Measurements from ENCODE around the gene C16orf54. TPM values are rescaled to one million over a fixed set of nuclear protein-coding genes. Genes with fewer than 3 reads are reported as not detected.

C16orf54 gene
- total and polyA plus RNA-seq, 10 of the 15 experiments (the other 5 are each of a cell fraction or from before 2014, with no cell fraction given), result 2.1 to 13.3 (median 5.4) TPM

GRCh38 chr16:29769507-29769906 lies 23.7 kb upstream of the C16orf54 start:
- H3K9me3 ChIP-seq (replicated peaks; ENCODE audit: control insufficient read depth, insufficient read depth, low read length), result no peaks in the 10 kb centered on the region
- no TSS peak for BruUV-seq (replicated peaks)
- ChIA-PET CTCF (interaction anchor here (1.1 to 2.1 kb wide), 4 partner anchors 13 to 79 kb away, joined by 6 to 9 read pairs (median 8); no protein-coding TSS in a partner anchor), POLR2A (interaction anchor here (0.6 to 0.9 kb wide), 2 partner anchors 15 to 246 kb away, joined by 4 read pairs; no protein-coding TSS in a partner anchor), SMC1A (ENCODE audit: uncharacterized antibody, unreplicated experiment) (interaction anchor here (0.9 to 1.6 kb wide), 2 partner anchors 10 to 15 kb away, joined by 3 read pairs; no protein-coding TSS in a partner anchor), RAD21 (ENCODE audit: unreplicated experiment) (interaction anchor here (1.5 kb wide), 1 partner anchor 40 kb away, joined by 4 read pairs; no protein-coding TSS in a partner anchor)
- H4K20me1 ChIP-seq (ENCODE audit: control insufficient read depth, insufficient read depth), result no peaks in the 10 kb centered on the region
- H3K4me3 ChIP-seq, result no peak overlapping the region
- H2AFZ ChIP-seq (ENCODE audit: control insufficient read depth, low read depth, low read length), result no peak overlapping the region
- H3K4me2 ChIP-seq (ENCODE audit: control insufficient read depth, insufficient read depth), result no peak overlapping the region
- intact Hi-C loops (cut with micrococcal nuclease; ENCODE audit: unreplicated experiment), result no loop called here
- no peaks in the 10 kb centered on the region for H3K36me3 ChIP-seq (ENCODE audit: control insufficient read depth in 2 of 2, insufficient read depth in 2 of 2, low read length in 1 of 2)
- H3K27ac ChIP-seq (ENCODE audit: control insufficient read depth, insufficient read depth), result no peak overlapping the region
- no peaks in the 10 kb centered on the region for H3K79me2 ChIP-seq (ENCODE audit: control insufficient read depth, insufficient read depth, low read length)
- ATAC-seq (no peak), FAIRE-seq (no peak), DNase-seq (ENCODE audit: low read depth, low spot score) (no peak)
- no peaks in the 10 kb centered on the region for H3K4me1 ChIP-seq (ENCODE audit: control insufficient read depth, insufficient read depth, low read length)
- H3K9ac ChIP-seq (ENCODE audit: control insufficient read depth, insufficient read depth, low read length), result no peak overlapping the region
- TF ChIP-seq NR2F1 (conservative IDR thresholded peaks at IDR 0.05) (no peak), MYC (IDR thresholded peaks at IDR 0.05; ENCODE audit: insufficient read depth, insufficient read length, insufficient replicate concordance, low read length, severe bottlenecking) (no peak), ZBED1 (IDR thresholded peaks at IDR 0.05; ENCODE audit: borderline replicate concordance) (no peak), USF2 (IDR thresholded peaks at IDR 0.05; ENCODE audit: borderline replicate concordance, low read depth, low read length) (no peak), TARDBP (IDR thresholded peaks at IDR 0.05; ENCODE audit: borderline replicate concordance) (no peak), FOXM1 (IDR thresholded peaks at IDR 0.05; ENCODE audit: low read depth, low read length) (no peak), RBBP5 (conservative IDR thresholded peaks at IDR 0.05) (no peak), ESRRA (IDR thresholded peaks at IDR 0.05; ENCODE audit: low read length) (no peak), RELA (IDR thresholded peaks at IDR 0.05; ENCODE audit: borderline replicate concordance, partially characterized antibody) (no peak), ZNF24 (IDR thresholded peaks at IDR 0.05) (no peak), MTA2 (IDR thresholded peaks at IDR 0.05; ENCODE audit: low read depth) (no peak), SUZ12 (IDR thresholded peaks at IDR 0.05; ENCODE audit: unreplicated experiment) (no peak), TCF3 (IDR thresholded peaks at IDR 0.05; ENCODE audit: borderline replicate concordance, insufficient read depth, low read depth, low read length) (no peak), EZH2 (IDR thresholded peaks at IDR 0.05; ENCODE audit: borderline replicate concordance, control insufficient read depth, low read depth, low read length) (no peak), SMC3 (IDR thresholded peaks at IDR 0.05; ENCODE audit: borderline replicate concordance, low read length) (no peak), ASH2L (IDR thresholded peaks at IDR 0.05; ENCODE audit: borderline replicate concordance, low read depth) (no peak)
- 14% methylated on average over 2 of the region's 2 CpGs for WGBS (ENCODE audit: insufficient coverage, insufficient replicate concordance, low lambda C conversion rate, missing lambda C conversion rate)
- no peaks in the 10 kb centered on the region for H3K27me3 ChIP-seq (replicated peaks in 1 of 2; ENCODE audit: control insufficient read depth in 2 of 2, insufficient read depth in 2 of 2, low read length in 1 of 2)
- in situ Hi-C loops (cut with MboI), result no loop called here

Measured in GM12878 (cell line).